GM21723 (cell line): ENCODE results near the gene KCNC3.
A peak's percentile ranks its signal among the peaks of the same experiment; 100 is the strongest.
"Not testable (repeated sequence)": the region's sequence is repeated elsewhere in the genome, so short reads cannot be mapped to it uniquely, and the experiment has no call there.

Source experiments
- ATAC-seq: cut with Tn5 transposase; IDR thresholded peaks from one replicate; pipeline ENCODE4 v1.9.1; 2021; ENCODE audit warnings: mild to moderate bottlenecking, moderate library complexity; ENCODE audit not compliant: unreplicated experiment

Gene KCNC3

DNA sequence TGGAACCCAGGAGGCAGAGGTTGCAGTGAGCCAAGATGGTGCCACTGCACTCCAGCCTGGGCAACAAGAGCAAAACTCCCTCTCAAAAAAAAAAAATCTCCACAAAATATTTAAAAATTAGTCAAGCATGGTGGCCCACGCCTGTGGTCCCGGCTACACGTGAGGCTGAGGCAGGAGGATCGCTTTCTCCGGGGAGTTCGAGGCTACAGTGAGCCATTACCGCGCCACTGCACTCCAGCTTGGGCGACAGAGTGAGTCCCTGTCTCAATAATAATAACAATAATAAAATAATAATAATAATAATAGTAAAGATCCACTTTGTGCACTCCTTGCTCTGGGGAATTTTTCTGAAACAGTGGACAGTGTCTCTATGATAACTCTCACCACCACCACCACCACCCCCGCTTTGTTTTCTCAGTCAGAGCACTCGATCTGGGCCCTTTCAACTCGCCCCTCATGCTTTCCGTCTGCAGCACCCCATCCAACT, 27.6 kb upstream of the KCNC3 start:
- ATAC-seq: no peak

DNA sequence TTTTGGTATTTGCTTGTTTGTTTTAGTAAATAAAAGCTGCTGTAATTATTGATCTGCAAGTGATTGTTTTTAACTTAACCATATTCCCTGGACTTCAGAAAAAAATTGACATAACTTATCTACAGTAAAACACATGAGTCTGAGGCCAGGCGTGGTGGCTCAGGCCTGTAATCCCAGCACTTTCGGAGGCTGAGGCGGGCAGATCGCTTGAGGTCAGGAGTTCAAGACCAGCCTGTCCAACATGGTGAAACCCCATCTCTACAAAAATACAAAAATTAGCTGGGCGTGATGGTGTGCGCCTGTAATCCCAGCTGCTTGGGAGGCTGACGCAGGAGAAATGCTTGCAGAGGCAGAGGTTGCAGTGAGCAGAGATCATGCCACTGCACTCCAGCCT, 24.3 kb upstream of the KCNC3 start:
- ATAC-seq: not testable (repeated sequence)

DNA sequence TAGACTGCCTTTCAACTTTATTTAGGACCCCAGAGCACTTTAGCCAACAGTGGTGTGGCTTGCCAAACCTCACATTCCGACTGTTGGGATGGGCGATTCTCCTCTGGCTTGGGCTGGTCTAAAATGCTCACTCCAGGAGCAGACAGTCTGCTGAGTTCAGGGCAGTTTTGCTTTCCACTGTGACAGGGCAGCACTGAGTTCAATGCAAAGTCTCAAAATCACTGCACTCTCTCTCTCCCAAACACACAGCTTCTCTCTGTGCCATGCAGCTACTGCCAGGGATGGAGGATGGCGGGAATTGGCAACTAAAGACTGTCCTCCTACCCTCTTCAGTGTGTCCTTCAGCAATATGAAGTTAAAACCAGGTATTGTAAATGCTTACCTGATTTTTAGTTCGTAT, 23.1 kb upstream of the KCNC3 start:
- no peak for ATAC-seq

DNA sequence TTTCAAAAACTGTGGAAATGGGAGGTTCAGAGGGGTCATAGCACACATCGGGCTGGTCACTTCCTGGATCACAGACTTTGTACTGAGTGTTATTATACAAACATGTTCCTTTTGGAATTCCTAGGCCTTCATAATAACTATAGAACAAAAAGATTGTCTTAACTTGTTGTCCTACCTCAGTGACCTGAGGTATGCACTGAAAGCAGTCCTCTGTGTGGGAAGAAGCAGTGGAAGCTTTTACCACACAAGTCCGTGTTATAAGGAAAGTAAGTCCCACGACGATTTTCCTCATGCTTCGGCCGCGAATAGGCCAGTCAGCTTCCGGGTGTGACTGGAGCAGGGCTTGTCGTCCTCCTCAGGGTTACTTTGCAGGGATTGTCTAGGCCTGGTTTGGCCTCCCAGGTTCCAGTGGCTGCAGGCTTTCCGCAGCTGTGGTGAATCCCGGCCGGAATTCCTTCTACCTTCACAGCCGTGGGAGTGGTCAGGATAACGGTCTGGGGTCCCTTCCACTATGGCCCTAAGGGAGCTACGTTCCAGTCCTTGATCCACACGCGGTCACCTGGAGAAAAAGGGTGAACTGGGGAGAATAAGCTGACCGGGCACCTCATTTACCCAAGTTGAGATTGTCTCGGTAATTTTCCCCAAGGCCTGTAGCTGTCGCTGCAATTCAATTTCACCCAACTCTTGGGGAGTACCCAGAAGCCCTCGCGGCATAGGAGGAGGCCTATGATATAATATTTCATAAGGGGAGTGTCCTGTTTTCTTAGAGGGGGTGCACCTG, 20.3 kb upstream of the KCNC3 start:
- no peak for ATAC-seq

DNA sequence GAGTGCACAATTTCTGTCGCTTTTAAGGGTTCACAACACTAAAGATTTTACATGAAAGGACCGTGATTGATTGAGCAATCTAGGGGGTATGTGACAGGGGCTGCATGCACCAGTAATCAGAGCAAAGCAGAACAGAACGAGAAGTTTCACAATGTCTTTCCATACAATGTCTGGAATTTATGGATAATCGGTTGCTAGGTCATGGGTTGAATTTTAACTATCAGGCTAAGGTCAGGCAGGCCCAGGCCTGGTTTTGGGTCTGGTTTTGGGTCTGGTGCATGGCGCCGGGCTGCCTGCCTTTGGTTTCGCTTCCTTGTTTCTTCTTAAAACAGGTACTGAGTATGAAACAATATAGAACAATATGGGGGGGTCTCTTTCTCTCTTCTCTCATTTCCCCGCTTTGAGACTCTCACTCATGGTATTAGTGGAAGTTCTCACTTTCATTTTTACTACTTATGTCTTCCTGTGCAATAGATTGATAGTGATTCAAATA, 18.0 kb upstream of the KCNC3 start:
- not testable (repeated sequence) for ATAC-seq

DNA sequence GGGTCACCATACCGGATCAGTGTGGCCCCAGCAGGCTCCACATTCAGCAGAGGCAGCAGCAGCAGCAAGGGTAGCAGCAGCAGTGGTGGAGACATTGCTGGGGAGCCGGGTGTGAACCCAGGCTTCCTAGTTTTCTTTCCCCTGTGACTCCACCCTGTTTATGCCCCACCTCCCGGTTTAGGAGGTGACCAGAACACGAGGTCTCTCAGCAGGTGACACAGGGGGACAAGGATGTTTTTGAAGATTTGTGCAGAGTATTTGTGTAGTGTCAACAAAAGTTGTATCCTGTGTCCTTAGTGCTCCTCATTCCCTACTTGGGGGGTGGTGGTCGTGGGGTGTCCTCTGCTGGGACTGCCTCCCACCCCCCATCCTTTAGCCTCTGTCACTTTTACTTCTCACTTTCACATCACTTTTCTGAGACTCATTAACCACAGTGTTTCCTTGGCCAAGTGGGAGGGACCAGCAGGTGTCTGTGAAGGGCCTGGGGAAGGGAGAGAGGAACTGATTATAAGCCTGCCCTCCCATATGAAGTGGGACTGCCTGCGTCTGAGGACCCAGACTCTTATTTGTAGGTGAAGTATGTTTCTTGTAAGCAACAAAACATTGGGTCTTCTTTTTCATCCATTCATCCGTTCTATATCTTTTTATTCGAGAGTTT, 15.6 kb upstream of the KCNC3 start:
- ATAC-seq: peak; percentile 56

DNA sequence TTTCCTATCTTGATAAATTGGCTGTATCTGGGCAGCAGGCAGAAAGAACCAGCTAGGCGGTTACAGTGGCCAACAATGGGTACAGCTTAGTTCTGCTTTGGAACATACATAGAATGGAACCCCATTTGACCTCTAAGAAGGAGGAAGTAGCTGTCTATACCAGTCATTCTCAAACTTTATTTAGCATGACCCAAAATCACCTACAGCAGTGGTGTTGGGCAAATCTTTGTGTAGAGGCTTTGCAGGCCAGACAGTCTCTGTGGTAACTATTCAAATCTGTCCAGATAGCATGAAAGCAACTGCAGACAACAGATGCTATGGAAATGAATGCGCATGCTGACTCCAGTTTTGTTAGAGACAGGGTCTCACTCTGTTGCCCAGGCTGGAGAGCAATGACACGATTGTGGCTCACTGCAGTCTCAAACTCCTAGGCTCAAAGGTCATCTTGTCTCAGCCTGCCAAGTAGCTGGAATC, 12.0 kb upstream of the KCNC3 start:
- ATAC-seq: no peak

DNA sequence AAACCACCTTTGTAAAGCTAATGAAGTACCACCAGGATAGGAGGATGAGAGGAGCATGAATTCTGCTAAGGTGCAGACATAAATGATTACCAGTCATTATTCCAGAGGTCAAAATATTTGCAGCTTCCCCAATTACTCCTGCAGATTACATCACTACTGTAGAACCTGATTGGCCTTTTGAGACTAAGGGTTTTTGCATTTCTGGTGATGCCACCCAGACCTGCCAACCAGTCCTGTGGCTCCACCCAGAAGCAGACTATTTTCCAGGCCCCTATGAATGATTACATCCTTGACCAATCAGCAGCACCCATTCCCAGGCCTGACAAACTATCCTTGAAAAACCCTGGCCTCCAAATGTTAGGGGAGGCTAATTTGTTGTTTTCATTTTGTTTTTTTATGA, 11.2 kb upstream of the KCNC3 start:
- no peak for ATAC-seq

DNA sequence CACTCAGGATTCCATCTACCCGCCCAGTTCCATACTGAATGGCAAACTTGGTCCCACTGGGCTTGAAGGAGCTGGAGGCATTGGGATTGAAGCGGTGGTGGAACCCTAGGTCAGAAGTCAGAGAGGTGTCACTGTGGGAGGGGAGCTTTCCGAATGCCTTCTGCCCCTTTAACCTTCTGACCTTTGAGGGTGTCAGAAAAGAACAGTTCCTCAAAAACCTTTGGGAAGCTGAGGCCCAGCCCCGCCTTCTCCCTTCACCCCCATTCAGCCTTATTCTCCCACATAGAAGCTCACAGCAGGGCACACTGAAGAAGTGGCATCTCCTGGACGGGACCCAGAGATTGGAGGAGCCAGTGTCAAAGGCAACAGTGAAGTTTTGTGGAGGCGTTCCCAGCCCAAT, 7.9 kb upstream of the KCNC3 start:
- not testable (repeated sequence) for ATAC-seq

DNA sequence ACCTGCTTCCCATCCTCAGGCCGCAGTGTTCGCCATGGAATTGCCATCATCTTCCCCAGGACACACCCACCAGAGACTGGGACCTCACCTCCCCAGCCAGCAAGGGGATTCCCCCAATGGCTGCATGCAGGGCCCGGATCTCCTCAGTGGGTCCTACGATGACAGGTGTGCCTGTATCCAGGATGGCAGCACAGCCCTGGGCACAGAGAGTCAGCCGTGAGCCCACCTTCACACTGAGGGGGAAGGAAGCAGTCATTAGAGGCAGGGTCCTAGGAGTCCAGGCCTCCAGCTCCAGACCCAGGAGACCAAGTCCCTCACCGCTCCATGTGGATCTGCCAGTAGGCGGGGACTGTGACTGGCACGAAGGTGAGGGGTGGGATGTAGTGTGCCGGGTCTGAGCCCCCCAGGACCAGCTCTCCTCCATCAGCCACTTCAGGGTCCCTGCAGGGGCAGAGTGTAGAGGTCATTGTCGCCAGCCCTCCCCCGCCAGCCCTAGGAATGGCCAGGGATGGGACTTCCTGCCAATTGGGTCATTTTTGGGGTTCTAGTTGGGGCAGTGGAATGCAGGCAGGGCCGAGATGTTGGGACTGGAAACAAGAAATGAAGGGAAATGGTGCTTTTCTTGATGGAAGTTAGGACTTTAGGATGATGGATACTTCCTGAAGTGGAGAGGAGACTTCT, 5.7 kb upstream of the KCNC3 start:
- ATAC-seq: no peak

DNA sequence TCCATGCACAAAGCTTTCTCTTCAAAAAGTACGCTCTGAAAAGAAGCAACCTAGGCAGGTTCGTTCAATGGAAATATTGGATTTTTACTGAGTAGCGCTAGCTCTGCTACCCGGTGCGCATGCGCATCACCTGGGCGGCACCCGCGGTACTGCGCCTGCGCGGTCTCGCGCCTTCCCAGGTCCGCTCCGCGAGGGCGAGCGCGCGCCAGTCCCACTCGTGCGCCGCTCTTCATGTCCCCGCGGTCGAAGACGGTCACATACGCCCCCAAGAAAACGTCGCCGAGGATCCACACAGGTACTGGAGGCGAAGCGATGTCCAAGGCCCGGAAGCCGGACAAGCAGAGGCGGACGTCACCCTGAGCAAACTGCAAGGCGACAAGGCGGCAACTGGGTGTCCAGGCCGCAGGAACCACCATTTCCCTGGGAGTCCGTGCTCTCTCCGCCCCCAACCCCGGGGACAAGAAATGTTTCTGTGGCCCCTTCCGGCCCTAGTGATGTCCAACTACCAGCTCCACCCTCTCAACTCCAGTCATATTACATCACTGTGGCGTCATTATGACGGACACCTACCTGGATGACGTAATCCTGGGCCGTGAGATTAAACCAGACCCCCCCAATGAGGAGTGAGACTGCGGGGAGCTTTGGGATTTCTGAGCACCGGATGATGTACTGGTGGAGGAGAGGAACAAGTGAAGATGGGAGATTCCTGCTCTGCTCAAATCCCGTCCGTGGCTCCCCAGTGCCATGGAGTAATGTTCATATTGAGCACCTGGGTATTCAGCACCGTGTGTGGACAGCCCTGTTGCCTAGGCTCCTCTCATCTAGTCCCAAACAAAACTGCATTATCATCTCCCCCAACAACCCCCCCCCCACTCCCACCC, 4.8 kb upstream of the KCNC3 start:
- peak; percentile 28 for ATAC-seq

DNA sequence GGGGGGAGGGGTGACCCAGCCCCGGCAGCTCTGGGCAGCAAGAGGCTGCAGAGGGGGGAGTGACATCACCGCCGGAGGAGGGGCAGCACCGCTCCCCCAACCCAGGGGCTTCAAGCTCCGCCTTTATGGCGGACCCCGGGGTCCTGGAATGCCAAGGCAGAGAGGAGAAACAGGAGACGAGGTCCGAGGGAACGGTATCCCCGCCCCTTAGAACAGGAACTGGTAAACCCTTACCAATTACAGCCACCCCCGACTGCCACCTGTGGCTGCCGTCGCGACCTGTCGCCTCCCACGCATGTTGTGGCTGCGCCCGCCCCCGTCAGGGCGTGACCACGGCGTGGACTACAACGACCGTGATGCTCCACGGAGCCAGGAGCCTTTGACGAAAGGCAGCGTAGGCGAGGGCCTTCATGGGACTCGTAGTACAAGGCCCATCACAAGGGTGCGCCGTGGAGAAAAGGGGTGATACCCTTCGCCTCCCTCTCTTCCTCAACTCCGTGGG, 4.1 kb upstream of the KCNC3 start:
- peak; percentile 37 for ATAC-seq

DNA sequence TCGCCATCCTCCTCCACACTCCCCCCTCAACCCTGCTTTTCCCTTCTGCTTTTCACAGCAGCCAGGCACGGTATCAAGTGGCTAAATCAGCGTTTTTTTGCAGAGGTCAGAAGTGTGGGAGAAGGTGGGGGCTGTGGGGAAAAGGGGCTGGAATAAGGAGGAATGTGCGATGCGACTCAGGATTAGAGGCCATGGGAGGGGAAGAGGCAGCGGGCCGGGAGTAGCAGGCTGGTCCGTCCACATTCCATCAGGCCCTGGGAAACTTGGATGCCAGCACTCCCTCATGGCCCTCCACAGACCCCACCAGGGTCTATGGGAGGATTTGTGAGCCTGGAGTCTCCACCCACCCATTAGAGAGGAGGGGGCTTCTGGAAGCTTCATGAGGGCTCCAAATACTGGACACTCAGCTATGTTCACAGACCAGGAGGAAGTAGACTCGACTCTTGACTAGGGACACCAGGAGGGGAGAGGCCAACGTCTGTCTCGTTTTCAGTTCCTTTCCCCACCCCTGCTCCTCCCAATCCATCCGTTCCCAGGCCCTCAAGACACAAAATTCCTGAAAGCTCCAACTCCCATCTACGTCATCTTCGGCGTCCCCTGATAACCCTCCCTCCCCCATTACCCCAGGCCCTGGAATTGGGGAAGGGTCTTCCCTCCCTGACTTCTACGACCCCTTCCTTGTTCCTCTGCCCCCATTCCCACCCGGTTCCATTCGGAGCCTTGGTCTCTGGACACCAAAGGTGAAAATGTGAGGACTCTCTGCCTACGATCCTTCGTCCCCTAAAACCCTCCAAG, 3.3 kb upstream of the KCNC3 start:
- no peak for ATAC-seq

DNA sequence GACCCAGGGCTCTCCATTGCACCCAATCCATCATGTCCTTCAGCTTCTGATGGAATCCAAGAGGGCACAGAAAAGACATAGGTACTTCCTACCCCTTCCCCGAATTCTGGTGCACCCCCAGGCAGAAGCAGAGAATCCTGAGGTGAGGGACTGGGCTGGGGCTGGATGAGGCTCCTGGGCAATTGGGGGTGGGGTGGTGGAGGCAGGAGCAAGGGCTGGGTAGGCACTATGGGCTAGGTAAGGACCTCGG, 2.7 kb upstream of the KCNC3 start:
- ATAC-seq: no peak

DNA sequence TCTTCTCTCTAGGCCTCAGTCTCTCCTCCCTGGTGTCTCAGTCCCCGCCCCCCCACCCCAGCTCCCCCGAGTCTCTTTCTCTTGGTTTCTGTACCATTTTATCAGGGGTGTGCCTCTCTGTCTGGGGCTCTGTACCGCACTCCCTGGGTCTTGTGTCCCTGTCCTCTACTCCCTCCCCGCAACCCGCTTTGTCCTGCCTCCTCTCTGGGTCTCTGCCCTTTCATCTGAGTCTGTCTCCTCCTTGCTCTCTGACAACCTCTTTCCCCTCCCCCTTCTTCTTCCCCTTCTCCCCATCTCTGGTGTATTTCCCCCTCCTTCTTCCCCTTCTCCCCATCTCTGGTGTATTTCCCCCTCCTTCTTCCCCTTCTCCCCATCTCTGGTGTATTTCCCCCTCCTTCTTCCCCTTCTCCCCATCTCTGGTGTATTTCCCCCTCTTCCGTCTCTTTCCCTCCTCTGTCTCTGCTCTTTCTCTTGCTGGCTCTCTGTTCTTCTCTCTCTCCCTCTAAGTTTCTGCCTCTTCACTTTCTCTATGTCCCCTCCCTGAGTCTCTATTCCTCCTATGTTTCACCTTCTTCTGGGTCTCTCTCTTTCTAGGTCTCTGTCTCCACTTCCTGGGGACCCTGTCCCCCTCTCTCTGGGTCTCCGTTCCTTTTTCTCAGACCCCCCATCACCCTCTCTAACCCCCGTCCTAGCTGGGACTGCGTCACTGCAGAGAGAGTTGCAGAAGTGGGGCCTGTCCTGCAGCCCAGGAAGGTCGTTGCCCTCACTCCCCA, 2.2 kb upstream of the KCNC3 start:
- ATAC-seq: no peak

DNA sequence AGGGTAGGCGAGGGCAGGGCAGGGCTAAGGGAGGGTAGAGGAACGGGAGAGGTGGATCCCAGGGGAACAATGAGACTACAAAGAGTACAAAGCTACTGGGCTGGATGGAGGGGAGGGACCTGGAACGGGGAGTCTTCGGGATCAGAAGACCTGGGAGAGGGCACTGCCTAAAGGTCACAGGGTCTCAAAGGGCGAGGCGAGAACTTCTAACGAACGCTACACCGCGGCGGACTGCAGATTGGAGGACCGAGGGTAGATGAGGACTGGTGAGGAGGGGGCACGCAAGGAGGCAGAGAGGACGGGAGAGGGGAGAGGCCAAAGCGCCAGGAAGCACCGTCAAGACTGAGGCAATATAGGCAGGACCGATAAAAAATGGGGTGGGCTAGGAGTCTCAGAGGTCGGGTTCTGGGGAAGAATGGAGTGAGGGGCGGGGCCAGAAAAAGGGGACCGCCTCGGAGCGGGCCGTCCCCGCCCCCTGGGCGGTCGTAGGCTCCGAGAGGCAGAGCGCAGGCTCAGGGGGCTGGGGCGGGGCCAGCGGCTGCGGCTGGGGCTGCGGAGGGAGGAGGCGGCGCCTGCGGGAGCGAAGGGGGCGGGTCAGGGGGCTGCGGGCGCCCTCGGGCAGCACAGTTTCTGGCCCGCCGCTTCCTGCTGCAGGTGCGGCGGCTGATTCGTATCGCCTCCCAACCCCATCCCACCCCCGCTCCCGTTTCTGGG, 1.3 kb upstream of the KCNC3 start:
- peak; percentile 32 for ATAC-seq

DNA sequence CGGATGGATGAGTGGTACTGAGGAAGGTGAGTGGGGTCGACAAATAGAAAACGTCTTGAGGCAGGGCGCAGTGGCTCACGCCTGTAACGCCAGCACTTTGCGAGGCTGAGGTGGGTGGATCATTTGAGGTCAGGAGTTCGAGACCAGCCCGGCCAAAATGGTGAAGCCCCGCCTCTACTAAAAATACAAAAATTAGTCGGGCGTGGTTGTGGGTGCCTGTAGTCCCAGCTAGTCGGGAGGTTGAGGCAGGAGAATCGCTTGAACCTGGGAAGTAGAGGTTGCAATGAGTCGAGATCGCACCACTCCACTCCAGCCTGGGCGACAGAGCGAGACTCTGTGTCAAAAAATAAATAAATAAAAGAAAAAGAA, 733 bp upstream of the KCNC3 start:
- not testable (repeated sequence) for ATAC-seq

DNA sequence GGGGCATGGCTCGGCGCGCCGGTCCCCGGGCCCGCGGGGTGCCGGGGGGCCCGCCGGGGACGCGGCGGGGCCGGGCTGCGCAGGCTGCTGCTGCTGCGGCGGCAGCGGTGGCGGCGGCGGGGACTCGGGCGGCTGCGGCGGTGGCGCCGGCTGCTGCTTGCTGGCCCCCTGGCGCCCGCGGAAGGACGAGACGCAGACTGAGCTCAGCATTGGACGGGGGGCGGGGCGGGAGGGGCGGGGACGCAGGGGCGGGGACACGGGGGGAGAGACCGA, 368 bp downstream of the KCNC3 start:
- ATAC-seq: peak; percentile 8
